ENCODE measurements around the gene RHEB. TPM values are rescaled to one million over a fixed set of nuclear protein-coding genes. Genes with fewer than 3 reads are reported as not detected.
A peak's percentile ranks its signal among the peaks of the same experiment; 100 is the strongest.

RHEB gene
- total RNA-seq, 2 donors from 2014 or later = 66.8 to 67.6 TPM

- intact Hi-C loops (cut with DNase I) = no loop called here
- Histone ChIP-seq H3K27ac (no peak overlapping the region), H3K27me3 (no peaks in the 10 kb centered on the region), H3K4me1 (peaks cover 11% of the 10 kb centered on the region), H3K9ac (ENCODE audit: low read depth in 2 of 2, low read length in 2 of 2) (no peak overlapping the region), H3K36me3 (no peaks in the 10 kb centered on the region), H3K4me3 (no peak overlapping the region), H3K9me3 (no peaks in the 10 kb centered on the region)
- TF ChIP-seq CTCF (IDR thresholded peaks at IDR 0.05) = no peak
- no peak for DNase-seq
Measured at GRCh38 chr7:151456276-151456675, 63.4 kb downstream of the RHEB start.

GRCh38 chr7:151455690-151456089, 64.0 kb downstream of the RHEB start:
- peak; percentile 4 for DNase-seq
- TF ChIP-seq CTCF (IDR thresholded peaks at IDR 0.05) = no peak
- Histone ChIP-seq H3K36me3 (no peaks in the 10 kb centered on the region), H3K4me1 (peaks cover 11% of the 10 kb centered on the region), H3K9me3 (no peaks in the 10 kb centered on the region), H3K9ac (ENCODE audit: low read depth in 2 of 2, low read length in 2 of 2) (no peak overlapping the region), H3K27me3 (no peaks in the 10 kb centered on the region), H3K27ac (no peak overlapping the region), H3K4me3 (no peak overlapping the region)
- intact Hi-C loops (cut with DNase I) = no loop called here

GRCh38 chr7:151454932-151455530, 64.7 kb downstream of the RHEB start:
- TF ChIP-seq CTCF (IDR thresholded peaks at IDR 0.05) = no peak
- peak; percentile 9 for DNase-seq
- H3K36me3 ChIP-seq = no peaks in the 10 kb centered on the region
- no peak overlapping the region for H3K9ac ChIP-seq (ENCODE audit: low read depth in 2 of 2, low read length in 2 of 2)
- H3K4me1 ChIP-seq = peaks cover 5% of the 10 kb centered on the region
- no peaks in the 10 kb centered on the region for H3K27me3 ChIP-seq
- H3K27ac ChIP-seq = no peak overlapping the region
- intact Hi-C loops (cut with DNase I) = no loop called here
- H3K4me3 ChIP-seq = no peak overlapping the region
- no peaks in the 10 kb centered on the region for H3K9me3 ChIP-seq

GRCh38 chr7:151454305-151454704, 65.4 kb downstream of the RHEB start:
- TF ChIP-seq CTCF (IDR thresholded peaks at IDR 0.05) = no peak
- Histone ChIP-seq H3K4me3 (no peak overlapping the region), H3K36me3 (no peaks in the 10 kb centered on the region), H3K4me1 (peaks cover under 1% of the 10 kb centered on the region), H3K27me3 (no peaks in the 10 kb centered on the region), H3K9ac (ENCODE audit: low read depth in 2 of 2, low read length in 2 of 2) (no peak overlapping the region), H3K9me3 (no peaks in the 10 kb centered on the region), H3K27ac (no peak overlapping the region)
- DNase-seq = no peak
- intact Hi-C loops (cut with DNase I) = no loop called here

GRCh38 chr7:151453326-151453791, 66.3 kb downstream of the RHEB start:
- Histone ChIP-seq H3K27ac (no peak overlapping the region), H3K9me3 (no peaks in the 10 kb centered on the region), H3K36me3 (no peaks in the 10 kb centered on the region), H3K9ac (ENCODE audit: low read depth in 2 of 2, low read length in 2 of 2) (no peak overlapping the region), H3K4me3 (no peak overlapping the region), H3K4me1 (peaks cover under 1% of the 10 kb centered on the region), H3K27me3 (no peaks in the 10 kb centered on the region)
- no peak for DNase-seq
- no peak for TF ChIP-seq CTCF (IDR thresholded peaks at IDR 0.05)
- intact Hi-C loops (cut with DNase I) = no loop called here
